ENCODE results near the gene ZSWIM5. TPM values are rescaled to one million over a fixed set of nuclear protein-coding genes. Genes with fewer than 3 reads are reported as not detected.
"Not testable (repeated sequence)": the region's sequence is repeated elsewhere in the genome, so short reads cannot be mapped to it uniquely, and the experiment has no call there.

The ZSWIM5 gene
- total and polyA plus RNA-seq, 9 of the 15 experiments (the other 6 are each of a cell fraction or from before 2014, with no cell fraction given), result under 0.01 to 0.07 (median 0.03) TPM; not detected in 3

DNA sequence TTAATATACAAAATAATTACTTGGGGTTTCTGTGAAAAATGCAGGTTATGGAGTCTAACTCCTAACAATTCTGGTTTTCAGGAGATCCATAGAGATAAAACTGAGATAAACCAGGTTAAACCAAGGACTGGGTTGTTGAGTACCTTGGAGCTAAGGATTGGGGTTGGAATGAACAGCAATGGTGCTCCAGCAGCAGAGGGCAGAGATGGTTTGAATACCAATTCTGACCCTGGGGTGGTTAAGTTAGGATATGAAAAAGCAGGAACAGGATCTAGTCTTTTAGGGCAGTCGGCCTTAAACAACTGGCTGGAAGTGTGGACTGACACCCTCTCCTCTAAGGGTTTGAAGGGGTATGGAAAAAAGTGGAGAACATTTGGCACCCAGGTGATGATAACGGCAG is 141.3 kb downstream of the ZSWIM5 start:
- H3K36me3 ChIP-seq (ENCODE audit: control insufficient read depth, insufficient read depth, low read length), result no peaks in the 10 kb centered on the region
- in situ Hi-C loops (cut with MboI) (no loop called here), intact Hi-C loops (cut with micrococcal nuclease) (no loop called here)
- H3K79me2 ChIP-seq (ENCODE audit: control insufficient read depth, insufficient read depth, low read length), result no peaks in the 10 kb centered on the region
- DNase-seq (ENCODE audit: extremely low read depth in 1 of 4, low spot score in 3 of 4) (no peak), FAIRE-seq (no peak), ATAC-seq (no peak)
- H2AFZ ChIP-seq (ENCODE audit: low read depth, low read length), result no peak overlapping the region
- no peak overlapping the region for H3K4me3 ChIP-seq
- WGBS (ENCODE audit: insufficient coverage, low coverage, missing lambda C conversion rate), result 0% methylated on average over 2 of the region's 2 CpGs
- no peaks in the 10 kb centered on the region for H3K4me1 ChIP-seq (replicated peaks in 1 of 2; ENCODE audit: control insufficient read depth in 2 of 2, insufficient read depth in 2 of 2, low read length in 2 of 2)
- CTCF ChIA-PET (ENCODE audit: low intra/inter-chr PET ratio), result no interaction called here
- no peak overlapping the region for H3K9ac ChIP-seq (ENCODE audit: insufficient read depth in 1 of 2, low read depth in 2 of 2, low read length in 2 of 2)
- no peak overlapping the region for H3K27ac ChIP-seq (ENCODE audit: extremely low read depth, low read depth, low read length)
- H4K20me1 ChIP-seq (replicated peaks; ENCODE audit: control insufficient read depth, insufficient read depth, low read length), result no peaks in the 10 kb centered on the region
- no peaks in the 10 kb centered on the region for H3K9me1 ChIP-seq (ENCODE audit: control insufficient read depth, insufficient read depth, low read length)
- POLR2A ChIA-PET, result no interaction called here
- no peak overlapping the region for H3K4me2 ChIP-seq (ENCODE audit: insufficient read depth, low read length)
- no peaks in the 10 kb centered on the region; a peak in 1 of 5 replicates for H3K27me3 ChIP-seq (ENCODE audit: control insufficient read depth in 2 of 2, insufficient read depth in 2 of 2, low read length in 2 of 2)
- no TSS peak for BruUV-seq (replicated peaks)
- TF ChIP-seq EZH2 (IDR thresholded peaks at IDR 0.05; ENCODE audit: borderline replicate concordance, low read depth, low read length) (no peak), ZSCAN29 (IDR thresholded peaks at IDR 0.05) (no peak), TRIM28 (IDR thresholded peaks at IDR 0.05) (no peak), ZNF696 (CRISPR knock-in tag; conservative IDR thresholded peaks at IDR 0.05) (no peak), HEY1 (CRISPR knock-in tag; IDR thresholded peaks at IDR 0.05; ENCODE audit: borderline replicate concordance) (no peak)
- H3K9me3 ChIP-seq (replicated peaks; ENCODE audit: control insufficient read depth, insufficient read depth, low read depth, low read length), result no peaks in the 10 kb centered on the region

DNA sequence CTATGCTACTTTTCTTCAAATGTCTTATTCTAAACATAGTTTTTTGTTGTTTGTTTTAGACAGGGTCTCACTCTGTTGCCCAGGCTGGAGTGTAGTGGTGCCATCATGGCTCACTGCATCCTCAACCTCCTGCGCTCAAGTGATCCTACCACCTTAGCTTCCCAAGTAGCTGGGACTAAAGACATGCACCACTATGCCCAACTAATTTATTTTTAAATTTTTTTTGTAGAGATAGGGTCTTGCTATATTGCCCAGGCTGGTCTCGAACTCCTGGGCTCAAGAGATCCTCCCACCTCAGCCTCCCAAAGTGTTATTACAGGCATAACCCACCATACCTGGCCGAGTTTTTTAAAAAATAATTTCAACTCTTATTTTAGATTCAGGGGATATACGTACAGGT is 143.9 kb downstream of the ZSWIM5 start:
- H3K4me1 ChIP-seq (replicated peaks in 1 of 2; ENCODE audit: control insufficient read depth in 2 of 2, insufficient read depth in 2 of 2, low read length in 2 of 2); DNase-seq (ENCODE audit: extremely low read depth in 1 of 4, low spot score in 3 of 4); BruUV-seq (replicated peaks); H4K20me1 ChIP-seq (replicated peaks; ENCODE audit: control insufficient read depth, insufficient read depth, low read length); FAIRE-seq; H3K36me3 ChIP-seq (ENCODE audit: control insufficient read depth, insufficient read depth, low read length); H3K9ac ChIP-seq (ENCODE audit: insufficient read depth in 1 of 2, low read depth in 2 of 2, low read length in 2 of 2); in situ Hi-C loops (cut with MboI); H3K27me3 ChIP-seq (ENCODE audit: control insufficient read depth in 2 of 2, insufficient read depth in 2 of 2, low read length in 2 of 2); intact Hi-C loops (cut with micrococcal nuclease); CTCF ChIA-PET (ENCODE audit: low intra/inter-chr PET ratio); H3K27ac ChIP-seq (ENCODE audit: extremely low read depth, low read depth, low read length); H3K4me2 ChIP-seq (ENCODE audit: insufficient read depth, low read length); H3K9me3 ChIP-seq (replicated peaks; ENCODE audit: control insufficient read depth, insufficient read depth, low read depth, low read length); H3K79me2 ChIP-seq (ENCODE audit: control insufficient read depth, insufficient read depth, low read length); H3K4me3 ChIP-seq; H2AFZ ChIP-seq (ENCODE audit: low read depth, low read length); ATAC-seq; H3K9me1 ChIP-seq (ENCODE audit: control insufficient read depth, insufficient read depth, low read length): not testable (repeated sequence)
- POLR2A ChIA-PET, result interaction anchor here (0.8 kb wide), 2 partner anchors 19 to 45 kb away, joined by 3 read pairs; no protein-coding TSS in a partner anchor
- TF ChIP-seq ZNF121 (CRISPR knock-in tag; conservative IDR thresholded peaks at IDR 0.05), result peak; percentile 54
- WGBS (ENCODE audit: insufficient coverage, low coverage, missing lambda C conversion rate), result 7% methylated on average over 4 of the region's 4 CpGs
